Right lobe of liver (tissue), 4 donors: ENCODE data around the gene PHIP.

Experiments
- CTCF ChIP-seq, 4 donors: fragments of 200-600 bp in 3 of 4; fragments of 450-650 bp in 1 of 4; IDR thresholded peaks; one replicate each; pipeline versions ENCODE4 v1.5.1 to v1.8.0; 2016 to 2022; ENCODE audit warnings: antibody characterized with exemption in 4 of 4, mild to moderate bottlenecking in 2 of 4
- POLR2A ChIP-seq: fragments of 450-650 bp; IDR thresholded peaks from one replicate; pipeline ENCODE4 v1.6.1; 2017; ENCODE audit warnings: antibody characterized with exemption, mild to moderate bottlenecking
- donor health status: DM: no; HTN: no; CAD: no.
- donor health status: DM: no; HTN: no; CAD: no.
- donor health status: DM: no; HTN: yes; CAD: no.

GRCh38 chr6:78925317-78925716 is 152.7 kb downstream of the PHIP start:
- TF ChIP-seq CTCF (IDR thresholded peaks at IDR 0.05) (no peak), POLR2A (no peak)
